Gastrocnemius medialis (tissue), 4 donors: Measurements from ENCODE around the gene SNTG2. TPM values are rescaled to one million over a fixed set of nuclear protein-coding genes. Genes with fewer than 3 reads are reported as not detected.

ENCODE experiments used
- ATAC-seq, 2 donors: fragments of 150-250 bp; one replicate each; pipeline ENCODE4 v1.9.1; 2016
- DNase-seq, 2 donors: peaks; one replicate each; pipeline ENCODE4 v3.0.0-alpha.2; 2019
- H3K27ac ChIP-seq, 4 donors: fragments of 200-600 bp; sonication (generic); 1 replicate in 1 of 4; 2 replicates in 3 of 4; pipeline ENCODE4 v1.5.1; 2016 to 2018; ENCODE audit warnings: mild to moderate bottlenecking in 2 of 4, moderate library complexity in 1 of 4
- H3K27me3 ChIP-seq, 3 donors: fragments of 200-600 bp; sonication (generic) in 2 of 3; 1 replicate in 1 of 3; 2 replicates in 2 of 3; pipeline versions ENCODE4 v1.5.1 to v1.6.0; 2016 to 2019; ENCODE audit warnings: mild to moderate bottlenecking in 1 of 3, moderate library complexity in 1 of 3
- H3K36me3 ChIP-seq, 2 donors: fragments of 200-600 bp; sonication (generic) in 1 of 2; one replicate each; pipeline ENCODE4 v1.5.1; 2017 to 2018
- H3K4me1 ChIP-seq, 2 donors: fragments of 200-600 bp; sonication (generic) in 1 of 2; one replicate each; pipeline ENCODE4 v1.5.1; 2016 to 2017; ENCODE audit warnings: mild to moderate bottlenecking in 2 of 2
- H3K4me3 ChIP-seq, 4 donors: fragments of 200-600 bp; sonication (generic) in 3 of 4; 1 replicate in 1 of 4; 2 replicates in 3 of 4; pipeline ENCODE4 v1.5.1; 2016 to 2019; ENCODE audit warnings: mild to moderate bottlenecking in 2 of 4
- H3K9me3 ChIP-seq, 3 donors: fragments of 200-600 bp; sonication (generic) in 2 of 3; 1 replicate in 1 of 3; 2 replicates in 2 of 3; pipeline ENCODE4 v1.5.1; 2016 to 2019
- POLR2A ChIP-seq, 2 donors: fragments of 450-650 bp; IDR thresholded peaks; one replicate each; pipeline ENCODE4 v1.6.1; 2017; ENCODE audit warnings: antibody characterized with exemption in 2 of 2, mild to moderate bottlenecking in 2 of 2, moderate library complexity in 2 of 2
- in situ Hi-C, 4 donors: fragments of 200-750 bp; cut with MboI; loops; one replicate each; pipeline versions ENCODE4 v1.15.0 to v1.8.0; 2017; ENCODE audit warnings: low sequenced_read_pairs in 4 of 4
- intact Hi-C: fragments of 100-400 bp; cut with DNase I; formaldehyde crosslinking; loops from one replicate; pipeline ENCODE4 v1.15.1; 2023; ENCODE audit warnings: low total_unique reads
- total RNA-seq, 4 donors: library from RNA; depleted of rRNA; stranded (reverse); fragments of >200 nt; gene quantifications; one replicate each; pipeline versions ENCODE4 v1.1.0 to v1.2.3, GENCODE V29; 2016
- TF ChIP-seq, protein P1 (sequence below), 5 experiments: fragments of 450-650 bp in 3 of 5; fragments of 200-600 bp in 2 of 5; sonication (generic) in 2 of 5; IDR thresholded peaks in 4 of 5; conservative IDR thresholded peaks in 1 of 5; 1 replicate in 4 of 5; 2 replicates in 1 of 5; pipeline ENCODE4 v1.5.1; 2016 to 2019; ENCODE audit warnings: antibody characterized with exemption in 5 of 5, mild to moderate bottlenecking in 3 of 5, moderate library complexity in 3 of 5

SNTG2 gene
- total RNA-seq, 4 donors from 2014 or later, result 0.55 to 1.0 (median 0.92) TPM; not detected in 1

DNA sequence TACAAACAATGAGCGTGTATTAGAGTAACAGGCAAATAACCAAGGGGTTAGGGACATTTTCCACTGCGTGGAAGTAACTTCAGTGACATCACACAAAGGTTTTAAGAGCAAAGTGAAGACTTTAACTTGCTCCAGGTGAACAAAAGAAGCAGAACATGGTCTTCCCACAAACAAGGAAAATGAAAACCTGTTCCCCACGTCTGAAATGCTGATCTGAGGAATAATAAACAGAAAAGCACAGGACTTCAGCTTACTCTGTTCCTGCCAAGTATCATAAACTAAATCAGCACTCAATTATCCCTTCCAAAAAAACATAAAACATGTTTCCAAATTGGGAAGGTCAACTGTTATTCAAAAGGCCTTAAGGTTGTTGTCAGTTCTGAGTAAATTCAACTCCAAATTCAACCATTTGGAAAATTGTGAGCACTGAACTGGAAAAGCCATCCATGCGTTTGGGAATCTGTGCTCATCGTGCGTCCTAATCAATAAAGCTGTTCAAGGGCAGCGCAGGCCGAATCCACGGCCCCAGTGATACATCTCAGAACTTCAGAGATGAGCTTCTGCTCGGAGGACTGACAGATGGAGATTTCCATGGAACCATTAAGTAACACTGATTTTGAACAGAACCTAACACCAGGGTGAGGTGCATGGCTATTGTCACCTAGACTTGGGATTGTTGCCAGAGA, 7.7 kb upstream of the SNTG2 start:
- intact Hi-C loops, result no loop called here
- no peaks in the 10 kb centered on the region for H3K36me3 ChIP-seq
- in situ Hi-C loops, result no loop called here
- no peak for DNase-seq
- ATAC-seq, result no peak
- H3K4me3 ChIP-seq, result no peak overlapping the region
- H3K27me3 ChIP-seq, result peaks cover 0 to 8% (median under 1%) of the 10 kb centered on the region in 3 donors
- H3K4me1 ChIP-seq, result no peaks in the 10 kb centered on the region
- peaks cover 0 to 2% (median 0%) of the 10 kb centered on the region in 3 donors for H3K9me3 ChIP-seq
- TF ChIP-seq, protein P1, sequence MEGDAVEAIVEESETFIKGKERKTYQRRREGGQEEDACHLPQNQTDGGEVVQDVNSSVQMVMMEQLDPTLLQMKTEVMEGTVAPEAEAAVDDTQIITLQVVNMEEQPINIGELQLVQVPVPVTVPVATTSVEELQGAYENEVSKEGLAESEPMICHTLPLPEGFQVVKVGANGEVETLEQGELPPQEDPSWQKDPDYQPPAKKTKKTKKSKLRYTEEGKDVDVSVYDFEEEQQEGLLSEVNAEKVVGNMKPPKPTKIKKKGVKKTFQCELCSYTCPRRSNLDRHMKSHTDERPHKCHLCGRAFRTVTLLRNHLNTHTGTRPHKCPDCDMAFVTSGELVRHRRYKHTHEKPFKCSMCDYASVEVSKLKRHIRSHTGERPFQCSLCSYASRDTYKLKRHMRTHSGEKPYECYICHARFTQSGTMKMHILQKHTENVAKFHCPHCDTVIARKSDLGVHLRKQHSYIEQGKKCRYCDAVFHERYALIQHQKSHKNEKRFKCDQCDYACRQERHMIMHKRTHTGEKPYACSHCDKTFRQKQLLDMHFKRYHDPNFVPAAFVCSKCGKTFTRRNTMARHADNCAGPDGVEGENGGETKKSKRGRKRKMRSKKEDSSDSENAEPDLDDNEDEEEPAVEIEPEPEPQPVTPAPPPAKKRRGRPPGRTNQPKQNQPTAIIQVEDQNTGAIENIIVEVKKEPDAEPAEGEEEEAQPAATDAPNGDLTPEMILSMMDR (IDR thresholded peaks at IDR 0.05 in 4 of 5, conservative IDR thresholded peaks at IDR 0.05 in 1 of 5), result no peak
- TF ChIP-seq POLR2A (IDR thresholded peaks at IDR 0.05), result no peak
- H3K27ac ChIP-seq, result no peak overlapping the region

DNA sequence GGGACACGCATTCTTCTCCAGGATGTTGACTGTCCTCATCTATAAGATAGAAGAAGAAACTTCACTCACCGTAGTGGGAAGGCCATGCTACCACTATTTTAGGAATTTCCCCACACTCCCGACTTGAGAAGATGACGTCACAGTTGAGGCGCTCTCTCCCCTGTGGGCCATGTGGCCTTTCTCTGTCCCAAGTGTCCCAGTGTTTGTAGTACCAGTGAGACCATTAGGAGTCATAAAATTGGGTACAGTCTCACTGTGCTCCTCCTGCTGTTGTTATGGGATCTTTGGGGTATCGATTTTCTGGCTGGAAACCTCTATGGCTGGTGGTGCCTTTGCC, 7.2 kb upstream of the SNTG2 start:
- Histone ChIP-seq H3K36me3 (no peaks in the 10 kb centered on the region), H3K4me1 (no peaks in the 10 kb centered on the region), H3K9me3 (peaks cover 0 to 2% (median 0%) of the 10 kb centered on the region in 3 donors), H3K27ac (no peak overlapping the region), H3K4me3 (no peak overlapping the region), H3K27me3 (peaks cover 0 to 12% (median 3%) of the 10 kb centered on the region in 3 donors)
- intact Hi-C loops (no loop called here), in situ Hi-C loops (no loop called here)
- ATAC-seq (no peak), DNase-seq (no peak)
- TF ChIP-seq, protein P1 (IDR thresholded peaks at IDR 0.05 in 4 of 5, conservative IDR thresholded peaks at IDR 0.05 in 1 of 5), result no peak
- no peak for TF ChIP-seq POLR2A (IDR thresholded peaks at IDR 0.05)

DNA sequence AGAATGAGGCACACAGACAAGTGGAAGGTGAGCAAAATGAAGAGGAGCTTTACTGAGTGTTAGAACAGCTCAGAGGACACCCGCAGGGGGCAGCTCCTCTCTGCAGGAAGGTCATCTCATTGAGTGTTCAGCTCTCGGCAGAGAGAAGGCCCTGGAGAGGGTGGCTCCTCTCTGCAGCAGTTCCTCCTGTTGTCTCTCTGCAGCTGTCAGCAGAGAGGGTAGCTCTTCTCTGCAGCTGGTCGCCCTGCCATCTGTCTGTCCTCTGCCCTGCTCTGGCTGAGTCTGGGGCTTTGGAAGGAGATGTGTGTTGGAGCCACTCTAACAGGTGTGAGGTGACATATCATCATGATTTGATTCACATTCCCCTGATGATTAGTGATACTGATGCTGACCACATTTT, 6.8 kb upstream of the SNTG2 start:
- H3K36me3 ChIP-seq, result no peaks in the 10 kb centered on the region
- peaks cover 0 to 2% (median 0%) of the 10 kb centered on the region in 3 donors for H3K9me3 ChIP-seq
- intact Hi-C loops (no loop called here), in situ Hi-C loops (no loop called here)
- H3K27ac ChIP-seq, result no peak overlapping the region
- no peak overlapping the region for H3K4me3 ChIP-seq
- TF ChIP-seq, protein P1 (IDR thresholded peaks at IDR 0.05 in 4 of 5, conservative IDR thresholded peaks at IDR 0.05 in 1 of 5), result no peak
- TF ChIP-seq POLR2A (IDR thresholded peaks at IDR 0.05), result no peak
- no peak for DNase-seq
- no peaks in the 10 kb centered on the region for H3K4me1 ChIP-seq
- ATAC-seq, result no peak
- peaks cover 0 to 16% (median 6%) of the 10 kb centered on the region in 3 donors for H3K27me3 ChIP-seq

DNA sequence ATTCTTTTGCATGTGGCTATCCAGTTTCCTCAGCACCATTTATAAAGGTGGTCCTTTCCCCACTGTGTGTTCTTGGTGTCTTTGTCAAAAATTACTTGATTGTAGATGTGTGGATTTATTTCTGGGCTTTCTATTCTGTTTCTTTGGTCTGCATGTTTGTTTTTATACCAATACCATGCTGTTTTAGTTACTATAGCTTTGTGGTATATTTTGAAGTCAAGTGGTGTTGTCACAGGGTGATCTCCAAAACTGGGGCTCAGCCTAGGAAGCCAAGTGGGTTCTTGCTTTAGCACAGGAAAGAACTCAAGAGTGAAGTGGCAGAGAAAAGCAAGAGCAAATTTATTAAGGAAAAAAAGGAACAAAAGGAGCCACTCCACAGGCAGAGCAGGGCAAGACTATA, 6.0 kb upstream of the SNTG2 start:
- Histone ChIP-seq H3K27ac (no peak overlapping the region), H3K4me1 (peaks cover 2 to 3% of the 10 kb centered on the region in 2 donors), H3K4me3 (no peak overlapping the region), H3K27me3 (peaks cover 4 to 24% (median 11%) of the 10 kb centered on the region in 3 donors), H3K36me3 (no peaks in the 10 kb centered on the region), H3K9me3 (peaks cover 0 to 2% (median 0%) of the 10 kb centered on the region in 3 donors)
- ATAC-seq (no peak), DNase-seq (no peak)
- no peak for TF ChIP-seq POLR2A (IDR thresholded peaks at IDR 0.05)
- TF ChIP-seq, protein P1 (IDR thresholded peaks at IDR 0.05 in 4 of 5, conservative IDR thresholded peaks at IDR 0.05 in 1 of 5), result no peak
- intact Hi-C loops, result no loop called here
- in situ Hi-C loops, result no loop called here
